HFFc6 (cell line): ENCODE data around the gene MB. TPM values are rescaled to one million over a fixed set of nuclear protein-coding genes. Genes with fewer than 3 reads are reported as not detected.

Source experiments
- DNase-seq: peaks from one replicate; pipeline ENCODE4 v3.0.0-alpha.2; 2018
- H3K27ac Mint-ChIP-seq: 2 replicates; pipeline ENCODE4 v1.8.0; 2020; ENCODE audit warnings: mild to moderate bottlenecking, mixed read lengths
- H3K27me3 Mint-ChIP-seq: 2 replicates; pipeline ENCODE4 v1.8.0; 2021; ENCODE audit warnings: mild to moderate bottlenecking, moderate library complexity, mixed read lengths; ENCODE audit not compliant: insufficient read depth
- H3K36me3 Mint-ChIP-seq: 2 replicates; pipeline ENCODE4 v1.8.0; 2021; ENCODE audit warnings: low read depth, mixed read lengths
- H3K4me1 Mint-ChIP-seq: 2 replicates; pipeline ENCODE4 v1.8.0; 2020; ENCODE audit warnings: low read depth, mixed read lengths
- H3K4me3 Mint-ChIP-seq: 2 replicates; pipeline ENCODE4 v1.8.0; 2020; ENCODE audit warnings: mild to moderate bottlenecking, moderate library complexity, mixed read lengths
- H3K9me3 Mint-ChIP-seq: 2 replicates; pipeline ENCODE4 v1.8.0; 2020; ENCODE audit warnings: mild to moderate bottlenecking, mixed read lengths
- CTCF ChIP-seq: fragments of 200-600 bp; sonication (generic); IDR thresholded peaks from 2 replicates; pipeline ENCODE4 v1.5.0; 2021; ENCODE audit warnings: antibody characterized with exemption, mild to moderate bottlenecking
- total RNA-seq, 6 experiments: library from RNA; stranded (reverse); fragmentation: NEBNext Ultra II Directional; extraction: Animal tissue kit (Norgen Biotek cat#: 25700); gene quantifications; 2 replicates in 1 of 6; 3 replicates in 5 of 6; pipeline ENCODE4 v1.2.3, GENCODE V29; 2021

The MB gene
- total RNA-seq, 6 experiments from 2014 or later: not detected

- no peaks in the 10 kb centered on the region for H3K9me3 Mint-ChIP-seq
- H3K27me3 Mint-ChIP-seq: peaks cover 4% of the 10 kb centered on the region; the same call in 1 of the 2 replicates
- peaks cover 25% of the 10 kb centered on the region for H3K4me1 Mint-ChIP-seq
- H3K36me3 Mint-ChIP-seq: no peaks in the 10 kb centered on the region; the same call in 1 of the 2 replicates
- H3K27ac Mint-ChIP-seq: no peak overlapping the region
- TF ChIP-seq CTCF: no peak
- no peak for DNase-seq
- H3K4me3 Mint-ChIP-seq: no peak overlapping the region
Measured at GRCh38 chr22:35634943-35635540, 17.9 kb upstream of the MB start.

GRCh38 chr22:35634015-35634414 is 16.9 kb upstream of the MB start:
- Mint-ChIP-seq H3K36me3 (no peaks in the 10 kb centered on the region; the same call in 1 of the 2 replicates), H3K9me3 (no peaks in the 10 kb centered on the region), H3K27me3 (peaks cover 4% of the 10 kb centered on the region; the same call in 1 of the 2 replicates), H3K4me1 (peaks cover 34% of the 10 kb centered on the region), H3K4me3 (no peak overlapping the region), H3K27ac (no peak overlapping the region)
- TF ChIP-seq CTCF: no peak
- DNase-seq: no peak

DNA sequence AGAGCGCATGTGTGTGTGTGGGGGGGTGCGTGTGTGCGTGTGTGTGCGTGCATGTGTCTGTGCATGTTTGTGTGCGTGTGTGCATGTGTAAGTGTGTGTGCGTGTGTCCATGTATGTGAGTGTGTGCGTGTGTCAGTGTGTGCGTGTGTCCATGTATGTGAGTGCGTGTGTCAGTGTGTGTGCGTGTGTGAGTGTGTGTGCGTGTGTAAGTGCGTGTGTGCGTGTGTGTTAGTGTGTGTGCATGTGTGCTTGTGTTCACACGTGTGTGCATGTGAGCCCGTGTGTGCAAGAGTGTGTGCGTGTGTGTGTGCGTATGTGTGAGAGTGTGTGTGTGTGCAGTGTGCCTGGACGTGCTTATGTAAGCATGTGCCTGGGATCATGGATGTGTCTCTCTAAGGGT is 16.4 kb upstream of the MB start:
- peaks cover 34% of the 10 kb centered on the region for H3K4me1 Mint-ChIP-seq
- no peak for DNase-seq
- H3K27ac Mint-ChIP-seq: no peak overlapping the region
- H3K9me3 Mint-ChIP-seq: no peaks in the 10 kb centered on the region
- H3K36me3 Mint-ChIP-seq: no peaks in the 10 kb centered on the region; the same call in 1 of the 2 replicates
- peaks cover 4% of the 10 kb centered on the region; the same call in 1 of the 2 replicates for H3K27me3 Mint-ChIP-seq
- no peak for TF ChIP-seq CTCF
- no peak overlapping the region for H3K4me3 Mint-ChIP-seq

GRCh38 chr22:35632935-35633334 is 15.8 kb upstream of the MB start:
- H3K27ac Mint-ChIP-seq: no peak overlapping the region
- peaks cover 4% of the 10 kb centered on the region; the same call in 1 of the 2 replicates for H3K27me3 Mint-ChIP-seq
- no peak for DNase-seq

DNA sequence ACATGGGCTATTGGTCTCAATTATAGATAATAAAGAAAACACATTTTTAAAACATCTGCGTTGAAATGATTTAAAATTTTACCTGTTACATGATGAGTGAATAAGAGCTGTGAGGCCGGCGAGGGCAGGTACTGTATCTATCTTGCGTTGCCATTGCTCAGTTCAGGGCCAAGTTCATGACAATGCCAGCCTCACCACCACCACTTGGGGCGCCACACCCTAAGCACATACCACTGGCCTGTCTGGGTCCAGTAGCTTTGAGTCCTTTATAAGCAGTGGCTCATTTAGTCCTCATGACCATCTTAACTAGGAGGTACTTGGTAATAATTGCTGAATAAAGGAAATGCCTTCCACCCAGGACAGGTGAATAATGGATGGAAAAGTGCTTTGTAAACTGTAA is 14.5 kb upstream of the MB start:
- H3K4me3 Mint-ChIP-seq: no peak overlapping the region
- H3K9me3 Mint-ChIP-seq: no peaks in the 10 kb centered on the region
- H3K27ac Mint-ChIP-seq: no peak overlapping the region
- peaks cover 42% of the 10 kb centered on the region for H3K4me1 Mint-ChIP-seq
- no peak for DNase-seq
- no peaks in the 10 kb centered on the region; the same call in 1 of the 2 replicates for H3K36me3 Mint-ChIP-seq
- H3K27me3 Mint-ChIP-seq: peaks cover 4% of the 10 kb centered on the region; the same call in 1 of the 2 replicates
- peak; percentile 74 for TF ChIP-seq CTCF

More at GRCh38 chr22:35632935-35633334, 15.8 kb upstream of the MB start:
- Mint-ChIP-seq H3K9me3 (no peaks in the 10 kb centered on the region), H3K4me3 (no peak overlapping the region), H3K4me1 (peaks cover 34% of the 10 kb centered on the region), H3K36me3 (no peaks in the 10 kb centered on the region; the same call in 1 of the 2 replicates)
- no peak for TF ChIP-seq CTCF
